Measurements from ENCODE around the gene NEU1. TPM values are rescaled to one million over a fixed set of nuclear protein-coding genes. Genes with fewer than 3 reads are reported as not detected.
A peak's percentile ranks its signal among the peaks of the same experiment; 100 is the strongest.
"Not testable (repeated sequence)": the region's sequence is repeated elsewhere in the genome, so short reads cannot be mapped to it uniquely, and the experiment has no call there.

The NEU1 gene
- total and polyA plus RNA-seq, 9 donors: 23.7 to 61.1 (median 28.2) TPM

- peak; percentile 84 to 92 (median 87) for DNase-seq
- 1 to 2% (median 2%) methylated on average over 24 to 25 of the region's 25 CpGs for whole genome bisulfite sequencing, 3 donors
- intact Hi-C loops (cut with DNase I): no loop called here
These were observed 40.4 kb downstream of the NEU1 start for GRCh38 chr6:31822036-31822821.

GRCh38 chr6:31821301-31822035 is 41.2 kb downstream of the NEU1 start:
- peak; percentile 73 to 82 (median 79) for DNase-seq
- no peaks in the 10 kb centered on the region for H3K9me3 ChIP-seq
- peak overlapping the region; percentile 46 for H3K4me3 ChIP-seq
- intact Hi-C loops (cut with DNase I): no loop called here
- no peaks in the 10 kb centered on the region for H3K36me3 ChIP-seq
- peak overlapping the region; percentile 90 to 98 for H3K27ac ChIP-seq
- no peak for TF ChIP-seq EP300 (IDR thresholded peaks at IDR 0.05)
- peak; percentile 55 for TF ChIP-seq POLR2A (IDR thresholded peaks at IDR 0.05)
- peak in 1 of 3 donors; percentile 18 for TF ChIP-seq CTCF (IDR thresholded peaks at IDR 0.05)
- H3K4me1 ChIP-seq (ENCODE audit: insufficient read depth): peaks cover 3% of the 10 kb centered on the region
- H3K27me3 ChIP-seq: no peaks in the 10 kb centered on the region
- WGBS, 3 donors: 2 to 3% (median 3%) methylated on average over 39 of the region's 39 CpGs

More at GRCh38 chr6:31822036-31822821, 40.4 kb downstream of the NEU1 start:
- Histone ChIP-seq H3K36me3 (no peaks in the 10 kb centered on the region), H3K27ac (peak overlapping the region; percentile 90 to 98), H3K4me1 (ENCODE audit: insufficient read depth) (peaks cover 3% of the 10 kb centered on the region), H3K9me3 (no peaks in the 10 kb centered on the region), H3K4me3 (peak overlapping the region; percentile 46), H3K27me3 (no peaks in the 10 kb centered on the region)
- peak; percentile 85 for TF ChIP-seq POLR2A (IDR thresholded peaks at IDR 0.05)
- TF ChIP-seq CTCF (IDR thresholded peaks at IDR 0.05): no peak
- peak; percentile 18 for TF ChIP-seq EP300 (IDR thresholded peaks at IDR 0.05)

GRCh38 chr6:31820399-31820798 is 42.2 kb downstream of the NEU1 start:
- H3K4me1 ChIP-seq (ENCODE audit: insufficient read depth); intact Hi-C loops (cut with DNase I); H3K36me3 ChIP-seq; H3K4me3 ChIP-seq; H3K9me3 ChIP-seq; H3K27me3 ChIP-seq; DNase-seq: not testable (repeated sequence)
- H3K27ac ChIP-seq: peak overlapping the region in 1 of 2 donors; percentile 98
- WGBS, 3 donors: 90 to 92% (median 91%) methylated on average over 10 of the region's 10 CpGs

GRCh38 chr6:31819871-31820299 is 42.7 kb downstream of the NEU1 start:
- no peak for TF ChIP-seq EP300 (IDR thresholded peaks at IDR 0.05)
- TF ChIP-seq CTCF (IDR thresholded peaks at IDR 0.05): no peak
- no peak for TF ChIP-seq POLR2A (IDR thresholded peaks at IDR 0.05)
- no peaks in the 10 kb centered on the region for H3K36me3 ChIP-seq
- no peak overlapping the region for H3K27ac ChIP-seq
- no peaks in the 10 kb centered on the region for H3K4me1 ChIP-seq (ENCODE audit: insufficient read depth)
- H3K4me3 ChIP-seq: no peak overlapping the region
- H3K9me3 ChIP-seq: no peaks in the 10 kb centered on the region
- DNase-seq: no peak
- intact Hi-C loops (cut with DNase I): no loop called here
- no peaks in the 10 kb centered on the region for H3K27me3 ChIP-seq

GRCh38 chr6:31817929-31818511 is 44.6 kb downstream of the NEU1 start:
- intact Hi-C loops (cut with DNase I); H3K4me1 ChIP-seq (ENCODE audit: insufficient read depth); H3K27me3 ChIP-seq; DNase-seq; H3K27ac ChIP-seq; H3K9me3 ChIP-seq; H3K36me3 ChIP-seq: not testable (repeated sequence)
- peak overlapping the region; percentile 35 for H3K4me3 ChIP-seq
- WGBS, 3 donors: 79 to 85% (median 83%) methylated on average over 8 of the region's 8 CpGs

GRCh38 chr6:31817133-31817928 is 45.3 kb downstream of the NEU1 start:
- H3K27me3 ChIP-seq; H3K36me3 ChIP-seq; H3K9me3 ChIP-seq; H3K4me1 ChIP-seq (ENCODE audit: insufficient read depth); H3K27ac ChIP-seq; intact Hi-C loops (cut with DNase I): not testable (repeated sequence)
- 57 to 67% (median 65%) methylated on average over 12 to 15 of the region's 37 CpGs for WGBS, 3 donors
- DNase-seq: peak in 1 of 5 donors; percentile 52
- peak overlapping the region; percentile 35 for H3K4me3 ChIP-seq

Measured in ovary (tissue), 9 donors.